SK-N-MC (cell line): Measurements from ENCODE around the gene BMP8A.

ENCODE experiments used
- EZH2 ChIP-seq: fragments of 200-600 bp; sonication (generic); IDR thresholded peaks from one replicate; pipeline ENCODE4 v1.6.1; 2017; ENCODE audit warnings: antibody characterized with exemption
- POLR2AphosphoS5 ChIP-seq: IDR thresholded peaks from 2 replicates; pipeline ENCODE4 v1.6.1; 2012; ENCODE audit warnings: mild to moderate bottlenecking, low read depth, low read length, borderline replicate concordance

GRCh38 chr1:39452540-39452939 is 38.9 kb upstream of the BMP8A start:
- TF ChIP-seq POLR2AphosphoS5 (no peak), EZH2 (no peak)
